Fibroblast of lung (primary cell): ENCODE data around the gene USPL1.

Source experiments
- CTCF ChIP-seq, 2 donors: IDR thresholded peaks in 1 of 2; conservative IDR thresholded peaks in 1 of 2; 1 replicate in 1 of 2; 2 replicates in 1 of 2; pipeline ENCODE4 v1.5.1; 2011 to 2012; ENCODE audit warnings: low read length in 2 of 2, control low read depth in 1 of 2, inconsistent platforms in 1 of 2, low read depth in 1 of 2, mild to moderate bottlenecking in 1 of 2
- EZH2 ChIP-seq: IDR thresholded peaks from 2 replicates; pipeline ENCODE4 v1.5.1; 2012; ENCODE audit warnings: low read length, control low read depth, mild to moderate bottlenecking; ENCODE audit errors: missing control alignments

DNA sequence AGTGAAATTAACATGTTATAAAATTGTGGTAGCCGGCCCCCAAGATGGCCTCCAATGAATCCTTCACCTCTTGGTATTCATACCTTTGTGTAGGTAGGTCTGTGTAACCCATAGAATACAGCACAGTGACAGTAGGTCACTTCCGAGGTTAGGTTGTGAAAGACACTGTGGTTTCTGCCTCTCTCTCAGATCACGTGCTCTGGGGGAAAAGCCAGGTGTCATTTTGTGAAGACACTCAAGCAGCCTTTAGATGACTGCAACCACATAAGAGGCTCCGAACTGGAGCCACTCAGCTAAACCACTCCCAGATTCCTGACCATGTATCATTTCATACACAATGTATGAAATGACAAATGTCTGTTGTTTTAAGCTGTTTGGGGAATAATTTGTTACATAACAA lies 9.8 kb upstream of the USPL1 start:
- no peak for TF ChIP-seq CTCF (conservative IDR thresholded peaks at IDR 0.05 in 1 of 2, IDR thresholded peaks at IDR 0.05 in 1 of 2; ENCODE audit: low read depth in 1 of 2, low read length in 2 of 2)
- no peak for TF ChIP-seq EZH2
